GM12891 (cell line): ENCODE results near the gene QRICH1.

ENCODE experiments used
- PAX5 ChIP-seq: IDR thresholded peaks from 2 replicates; pipeline ENCODE4 v1.6.1; 2011; ENCODE audit warnings: low read length, moderate library complexity, mild to moderate bottlenecking; ENCODE audit not compliant: insufficient read depth, severe bottlenecking
- POLR2A ChIP-seq: IDR thresholded peaks from 2 replicates; pipeline ENCODE4 v1.6.1; 2011; ENCODE audit warnings: low read depth, low read length, control low read depth
- POLR2AphosphoS5 ChIP-seq: IDR thresholded peaks from 2 replicates; pipeline ENCODE4 v1.6.1; 2011; ENCODE audit warnings: low read depth, low read length, control low read depth
- SPI1 ChIP-seq: IDR thresholded peaks from 2 replicates; pipeline ENCODE4 v1.6.1; 2011; ENCODE audit warnings: low read depth, low read length, control low read depth
- TAF1 ChIP-seq: IDR thresholded peaks from 2 replicates; pipeline ENCODE4 v1.6.1; 2011; ENCODE audit warnings: low read depth, low read length, control low read depth

GRCh38 chr3:49134471-49135265, 40.8 kb upstream of the QRICH1 start:
- TF ChIP-seq POLR2A: no peak
- TF ChIP-seq POLR2AphosphoS5: no peak
- TF ChIP-seq SPI1: no peak
- TF ChIP-seq TAF1: no peak
- TF ChIP-seq PAX5: no peak
